BE2C (cell line): ENCODE data around the gene KDM8.
A peak's percentile ranks its signal among the peaks of the same experiment; 100 is the strongest.

Source experiments
- DNase-seq: peaks from one replicate; pipeline ENCODE4 v3.0.0-alpha.2; 2020
- H3K27me3 ChIP-seq: fragments of 250-450 bp; sonication (Bioruptor Pico); 2 replicates; pipeline ENCODE4 v1.5.1; 2020; ENCODE audit warnings: mild to moderate bottlenecking
- H3K36me3 ChIP-seq: fragments of 250-450 bp; sonication (Bioruptor Pico); 2 replicates; pipeline ENCODE4 v1.5.1; 2020; ENCODE audit warnings: mild to moderate bottlenecking
- H3K4me1 ChIP-seq: fragments of 250-450 bp; sonication (Bioruptor Pico); 2 replicates; pipeline ENCODE4 v1.5.1; 2020
- H3K4me3 ChIP-seq: 2 replicates; pipeline ENCODE4 v1.5.1; 2011; ENCODE audit warnings: low read depth, low read length
- H3K9me3 ChIP-seq: fragments of 250-450 bp; sonication (Bioruptor Pico); 2 replicates; pipeline ENCODE4 v1.5.1; 2020
- CTCF ChIP-seq: IDR thresholded peaks from 2 replicates; pipeline ENCODE4 v1.5.1; 2012; ENCODE audit warnings: mild to moderate bottlenecking, low read depth, low read length

The KDM8 gene

GRCh38 chr16:27217256-27217655 is 13.9 kb downstream of the KDM8 start:
- H3K36me3 ChIP-seq: no peaks in the 10 kb centered on the region; the same call in 1 of the 2 replicates

GRCh38 chr16:27218756-27219155 is 15.4 kb downstream of the KDM8 start:
- Histone ChIP-seq H3K9me3 (no peaks in the 10 kb centered on the region), H3K4me3 (no peak overlapping the region), H3K4me1 (peaks cover 4% of the 10 kb centered on the region; the same call in 1 of the 2 replicates), H3K36me3 (no peaks in the 10 kb centered on the region; the same call in none of the 2 replicates), H3K27me3 (no peaks in the 10 kb centered on the region)
- TF ChIP-seq CTCF: no peak
- no peak for DNase-seq

More at GRCh38 chr16:27217256-27217655, 13.9 kb downstream of the KDM8 start:
- Histone ChIP-seq H3K4me3 (no peak overlapping the region), H3K4me1 (peaks cover under 1% of the 10 kb centered on the region; the same call in 1 of the 2 replicates), H3K9me3 (no peaks in the 10 kb centered on the region), H3K27me3 (no peaks in the 10 kb centered on the region)
- no peak for TF ChIP-seq CTCF
- DNase-seq: peak; percentile 40

- Histone ChIP-seq H3K4me1 (peaks cover 4% of the 10 kb centered on the region; the same call in 1 of the 2 replicates), H3K36me3 (no peaks in the 10 kb centered on the region; the same call in 1 of the 2 replicates), H3K9me3 (no peaks in the 10 kb centered on the region), H3K27me3 (no peaks in the 10 kb centered on the region), H3K4me3 (no peak overlapping the region)
- DNase-seq: no peak
- no peak for TF ChIP-seq CTCF
Measured at GRCh38 chr16:27219161-27219560, 15.8 kb downstream of the KDM8 start.

- no peak overlapping the region for H3K4me3 ChIP-seq
- H3K9me3 ChIP-seq: no peaks in the 10 kb centered on the region
- no peaks in the 10 kb centered on the region; the same call in 1 of the 2 replicates for H3K36me3 ChIP-seq
- peaks cover 4% of the 10 kb centered on the region; the same call in 1 of the 2 replicates for H3K4me1 ChIP-seq
- DNase-seq: no peak
- no peak for TF ChIP-seq CTCF
- no peaks in the 10 kb centered on the region for H3K27me3 ChIP-seq
Measured at GRCh38 chr16:27220120-27220519, 16.8 kb downstream of the KDM8 start.

- no peak for DNase-seq
- TF ChIP-seq CTCF: no peak
- no peak overlapping the region for H3K4me3 ChIP-seq
- no peaks in the 10 kb centered on the region for H3K9me3 ChIP-seq
- no peaks in the 10 kb centered on the region; the same call in 1 of the 2 replicates for H3K36me3 ChIP-seq
- H3K4me1 ChIP-seq: peaks cover 4% of the 10 kb centered on the region; the same call in 1 of the 2 replicates
- no peaks in the 10 kb centered on the region for H3K27me3 ChIP-seq
Measured at GRCh38 chr16:27220527-27220926, 17.2 kb downstream of the KDM8 start.

- Histone ChIP-seq H3K4me3 (no peak overlapping the region), H3K36me3 (no peaks in the 10 kb centered on the region; the same call in 1 of the 2 replicates), H3K4me1 (peaks cover 4% of the 10 kb centered on the region; the same call in 1 of the 2 replicates), H3K9me3 (no peaks in the 10 kb centered on the region), H3K27me3 (no peaks in the 10 kb centered on the region)
- DNase-seq: no peak
- TF ChIP-seq CTCF: no peak
Measured at GRCh38 chr16:27220991-27221390, 17.7 kb downstream of the KDM8 start.
